ENCODE measurements around the gene AKAP13. TPM values are rescaled to one million over a fixed set of nuclear protein-coding genes. Genes with fewer than 3 reads are reported as not detected.

The AKAP13 gene
- total RNA-seq, 1 donor from 2014 or later, result 450 TPM

DNA sequence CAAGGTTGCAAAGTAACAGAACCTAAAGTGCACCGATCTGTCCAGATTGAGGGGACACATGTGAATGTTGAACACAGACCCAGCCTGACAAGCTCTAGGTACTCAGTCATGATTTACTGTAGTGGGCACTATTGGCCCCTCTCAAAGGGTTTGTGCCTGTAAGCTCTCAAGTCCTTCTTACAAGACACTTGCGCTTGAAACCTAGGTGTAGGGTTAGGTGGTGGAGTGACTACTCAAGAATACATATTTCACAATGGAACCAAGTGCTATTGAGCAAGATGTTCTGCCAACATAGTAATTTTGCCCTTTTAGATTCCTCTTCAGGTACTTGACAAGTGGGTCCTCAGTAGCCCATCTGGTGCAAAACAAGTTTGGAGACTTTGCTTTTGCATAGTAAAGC is 169.9 kb downstream of the AKAP13 start:
- intact Hi-C loops (cut with DNase I), result no loop called here
- Histone ChIP-seq H3K27me3 (no peaks in the 10 kb centered on the region), H3K9me3 (no peaks in the 10 kb centered on the region), H3K36me3 (peaks cover 10% of the 10 kb centered on the region), H3K4me3 (no peak overlapping the region), H3K4me1 (peaks cover 25% of the 10 kb centered on the region), H3K27ac (peak overlapping the region; percentile 63)
- TF ChIP-seq CTCF (IDR thresholded peaks at IDR 0.05), result no peak
- no peak for DNase-seq
- peak; percentile 76 for ATAC-seq

GRCh38 chr15:85551221-85551832 is 170.9 kb downstream of the AKAP13 start:
- Histone ChIP-seq H3K4me3 (no peak overlapping the region), H3K27me3 (no peaks in the 10 kb centered on the region)

GRCh38 chr15:85554852-85555521 is 174.6 kb downstream of the AKAP13 start:
- Histone ChIP-seq H3K4me3 (peak overlapping the region; percentile 6), H3K27me3 (no peaks in the 10 kb centered on the region), H3K9me3 (no peaks in the 10 kb centered on the region), H3K36me3 (peaks cover 10% of the 10 kb centered on the region), H3K4me1 (peaks cover 40% of the 10 kb centered on the region), H3K27ac (peak overlapping the region; percentile 15)
- TF ChIP-seq CTCF (IDR thresholded peaks at IDR 0.05), result no peak
- intact Hi-C loops (cut with DNase I), result no loop called here
- ATAC-seq (peak; percentile 68), DNase-seq (no peak)

More at GRCh38 chr15:85551221-85551832, 170.9 kb downstream of the AKAP13 start:
- ATAC-seq, result peak; percentile 66
- no peak for TF ChIP-seq CTCF (IDR thresholded peaks at IDR 0.05)
- no peak for DNase-seq
- H3K9me3 ChIP-seq, result no peaks in the 10 kb centered on the region
- peak overlapping the region; percentile 63 for H3K27ac ChIP-seq
- peaks cover 24% of the 10 kb centered on the region for H3K4me1 ChIP-seq
- intact Hi-C loops (cut with DNase I), result no loop called here
- peaks cover 10% of the 10 kb centered on the region for H3K36me3 ChIP-seq

DNA sequence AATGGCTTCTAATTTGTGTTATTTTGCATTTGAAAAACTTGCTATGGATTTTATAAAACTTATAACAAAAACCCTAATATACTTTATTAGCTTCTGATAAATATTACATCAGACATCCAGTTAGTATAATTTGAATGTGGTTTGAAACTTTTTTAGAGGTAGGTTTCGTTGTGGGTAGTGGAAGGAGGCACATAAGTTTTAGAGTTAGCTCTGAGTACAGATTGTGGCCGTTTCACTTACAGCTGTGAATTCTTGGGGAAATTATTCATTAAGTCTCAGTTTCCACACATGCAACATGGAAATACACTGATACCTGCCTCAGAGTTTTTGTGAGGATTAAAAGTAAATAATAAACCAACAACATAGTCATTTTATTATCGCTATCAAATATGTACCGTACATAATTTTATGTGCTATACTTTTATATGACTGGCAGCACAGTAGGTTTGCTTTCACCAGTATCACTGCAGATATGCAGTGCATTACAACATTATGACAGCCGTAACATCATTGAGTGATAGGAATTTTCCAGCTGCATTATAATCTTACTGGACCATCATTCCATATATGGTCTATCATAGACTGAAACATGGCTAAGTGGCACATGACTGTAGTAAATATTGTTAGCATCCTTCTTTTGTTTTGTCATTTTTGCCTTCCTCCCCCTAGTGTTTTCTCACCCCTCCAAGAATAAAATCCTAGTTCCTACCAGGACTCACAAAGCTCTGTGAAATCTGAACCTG is 175.6 kb downstream of the AKAP13 start:
- H3K4me1 ChIP-seq, result peaks cover 34% of the 10 kb centered on the region
- H3K27ac ChIP-seq, result peak overlapping the region; percentile 15
- no peaks in the 10 kb centered on the region for H3K27me3 ChIP-seq
- no peak for TF ChIP-seq CTCF (IDR thresholded peaks at IDR 0.05)
- H3K36me3 ChIP-seq, result peaks cover 10% of the 10 kb centered on the region
- no peaks in the 10 kb centered on the region for H3K9me3 ChIP-seq
- ATAC-seq (no peak), DNase-seq (no peak)
- intact Hi-C loops (cut with DNase I), result no loop called here
- peak overlapping the region; percentile 6 for H3K4me3 ChIP-seq

GRCh38 chr15:85556618-85556895 is 176.2 kb downstream of the AKAP13 start:
- peaks cover 12% of the 10 kb centered on the region for H3K36me3 ChIP-seq
- no peak for DNase-seq
- peak overlapping the region; percentile 3 for H3K4me3 ChIP-seq
- H3K27me3 ChIP-seq, result no peaks in the 10 kb centered on the region
- no peaks in the 10 kb centered on the region for H3K9me3 ChIP-seq
- ATAC-seq, result peak; percentile 85
- intact Hi-C loops (cut with DNase I), result no loop called here
- H3K4me1 ChIP-seq, result peaks cover 34% of the 10 kb centered on the region
- H3K27ac ChIP-seq, result peak overlapping the region; percentile 15
- no peak for TF ChIP-seq CTCF (IDR thresholded peaks at IDR 0.05)
